Upper lobe of left lung (tissue), 6 donors: ENCODE results near the gene GUCY1A1. TPM values are rescaled to one million over a fixed set of nuclear protein-coding genes. Genes with fewer than 3 reads are reported as not detected.

Experiments used
- ATAC-seq, 2 donors: fragments of 200-7000 bp; cut with Tn5 transposase; one replicate each; pipeline ENCODE4 v1.9.1; 2022; ENCODE audit warnings: mild to moderate bottlenecking in 2 of 2, moderate library complexity in 2 of 2; ENCODE audit not compliant: low FRiP score in 2 of 2
- DNase-seq, 2 donors: peaks; one replicate each; pipeline ENCODE4 v3.0.0-alpha.2; 2019 to 2020
- H3K27ac ChIP-seq, 4 donors: fragments of 200-600 bp; sonication (generic); one replicate each; pipeline ENCODE4 v1.5.1; 2016 to 2019
- H3K27me3 ChIP-seq, 4 donors: fragments of 200-600 bp; sonication (generic); one replicate each; pipeline ENCODE4 v1.5.1; 2017 to 2019
- H3K36me3 ChIP-seq, 4 donors: fragments of 200-600 bp; sonication (generic); one replicate each; pipeline ENCODE4 v1.5.1; 2016 to 2019
- H3K4me1 ChIP-seq, 4 donors: fragments of 200-600 bp; sonication (generic); one replicate each; pipeline ENCODE4 v1.5.1; 2018 to 2019
- H3K4me3 ChIP-seq, 4 donors: fragments of 200-600 bp; sonication (generic); one replicate each; pipeline ENCODE4 v1.5.1; 2017 to 2019; ENCODE audit warnings: mild to moderate bottlenecking in 2 of 4, moderate library complexity in 1 of 4
- H3K9me3 ChIP-seq, 4 donors: fragments of 200-600 bp; sonication (generic); one replicate each; pipeline ENCODE4 v1.5.1; 2018 to 2019
- CTCF ChIP-seq, 6 experiments: fragments of 450-650 bp in 4 of 6; fragments of 200-600 bp in 2 of 6; sonication (generic) in 2 of 6; IDR thresholded peaks; one replicate each; pipeline ENCODE4 v1.5.1; 2016 to 2019; ENCODE audit warnings: antibody characterized with exemption in 6 of 6
- EP300 ChIP-seq, 4 donors: sonication (generic); formaldehyde crosslinking; IDR thresholded peaks; one replicate each; pipeline ENCODE4 v1.5.1; 2017; ENCODE audit warnings: antibody characterized with exemption in 4 of 4, control low read depth in 2 of 4
- POLR2A ChIP-seq, 4 donors: fragments of 450-650 bp; IDR thresholded peaks; one replicate each; pipeline ENCODE4 v1.5.1; 2016 to 2017; ENCODE audit warnings: antibody characterized with exemption in 4 of 4, mild to moderate bottlenecking in 2 of 4
- POLR2AphosphoS5 ChIP-seq, 2 donors: sonication (generic); formaldehyde crosslinking; IDR thresholded peaks; one replicate each; pipeline ENCODE4 v1.5.1; 2017; ENCODE audit warnings: antibody characterized with exemption in 2 of 2
- WGBS, 2 donors: methylation state at CpG; one replicate each; pipeline ENCODE4 v1.1.5; 2017 to 2018; 5-methylcytosine and 5-hydroxymethylcytosine counted together
- total RNA-seq, 6 donors: library from RNA; depleted of rRNA in 4 of 6; stranded (reverse); fragments of >200 nt in 4 of 6; gene quantifications; one replicate each; pipeline versions ENCODE4 v1.1.0 to v1.2.1, GENCODE V29; 2016 to 2021
- donor health status: DM: no; HTN: no; CAD: no; lungs with moderate emphysema.
- donor health status: DM: no; HTN: yes; CAD: no; lungs with severe emphysema.

The GUCY1A1 gene
- total RNA-seq, 6 donors from 2014 or later: 19.0 to 67.1 (median 44.2) TPM

- ATAC-seq (no peak), DNase-seq (no peak)
- H3K27me3 ChIP-seq: no peaks in the 10 kb centered on the region
- H3K36me3 ChIP-seq: no peaks in the 10 kb centered on the region
- TF ChIP-seq EP300 (IDR thresholded peaks at IDR 0.05) (no peak), POLR2A (IDR thresholded peaks at IDR 0.05) (no peak), POLR2AphosphoS5 (IDR thresholded peaks at IDR 0.05) (no peak), CTCF (IDR thresholded peaks at IDR 0.05) (no peak)
- peaks cover 12 to 33% (median 24%) of the 10 kb centered on the region in 4 donors for H3K4me1 ChIP-seq
- WGBS, 2 donors: 91 to 93% methylated on average over 2 of the region's 2 CpGs
- H3K9me3 ChIP-seq: no peaks in the 10 kb centered on the region
- H3K27ac ChIP-seq: no peak overlapping the region
- H3K4me3 ChIP-seq: no peak overlapping the region
Observed at GRCh38 chr4:155678011-155678410, 11.4 kb downstream of the GUCY1A1 start.

GRCh38 chr4:155679343-155679742 is 12.7 kb downstream of the GUCY1A1 start:
- Histone ChIP-seq H3K4me1 (peaks cover 15 to 36% (median 20%) of the 10 kb centered on the region in 4 donors), H3K9me3 (no peaks in the 10 kb centered on the region), H3K4me3 (no peak overlapping the region), H3K27me3 (no peaks in the 10 kb centered on the region), H3K27ac (peak overlapping the region in 1 of 4 donors; percentile 19), H3K36me3 (no peaks in the 10 kb centered on the region)
- whole genome bisulfite sequencing, 2 donors: 42 to 46% methylated on average over 5 of the region's 5 CpGs
- DNase-seq: peak in 1 of 2 donors; percentile 77
- TF ChIP-seq POLR2AphosphoS5 (IDR thresholded peaks at IDR 0.05) (peak in 1 of 2 donors; percentile 16), POLR2A (IDR thresholded peaks at IDR 0.05) (no peak), EP300 (IDR thresholded peaks at IDR 0.05) (no peak), CTCF (IDR thresholded peaks at IDR 0.05) (no peak)
- ATAC-seq: peak in 1 of 2 donors; percentile 27

GRCh38 chr4:155681886-155682285 is 15.2 kb downstream of the GUCY1A1 start:
- no peaks in the 10 kb centered on the region for H3K36me3 ChIP-seq
- peaks cover 7 to 17% (median 12%) of the 10 kb centered on the region in 4 donors for H3K4me1 ChIP-seq
- no peaks in the 10 kb centered on the region for H3K9me3 ChIP-seq
- DNase-seq: no peak
- ATAC-seq: no peak
- H3K4me3 ChIP-seq: no peak overlapping the region
- H3K27me3 ChIP-seq: no peaks in the 10 kb centered on the region
- WGBS, 2 donors: 46 to 59% methylated on average over 3 of the region's 3 CpGs
- peak overlapping the region in 1 of 4 donors; percentile 42 for H3K27ac ChIP-seq
- TF ChIP-seq CTCF (IDR thresholded peaks at IDR 0.05) (no peak), POLR2A (IDR thresholded peaks at IDR 0.05) (no peak), POLR2AphosphoS5 (IDR thresholded peaks at IDR 0.05) (no peak), EP300 (IDR thresholded peaks at IDR 0.05) (no peak)

- H3K4me1 ChIP-seq: peaks cover 3 to 14% (median 8%) of the 10 kb centered on the region in 4 donors
- ATAC-seq (no peak), DNase-seq (no peak)
- H3K27me3 ChIP-seq: no peaks in the 10 kb centered on the region
- peak overlapping the region in 3 of 4 donors; percentile 14 to 62 (median 19) for H3K27ac ChIP-seq
- WGBS, 2 donors: 64 to 71% methylated on average over 2 of the region's 2 CpGs
- no peak overlapping the region for H3K4me3 ChIP-seq
- no peaks in the 10 kb centered on the region for H3K36me3 ChIP-seq
- H3K9me3 ChIP-seq: no peaks in the 10 kb centered on the region
- TF ChIP-seq CTCF (IDR thresholded peaks at IDR 0.05) (no peak), POLR2A (IDR thresholded peaks at IDR 0.05) (no peak), POLR2AphosphoS5 (IDR thresholded peaks at IDR 0.05) (no peak)
Observed at GRCh38 chr4:155684423-155684822, 17.8 kb downstream of the GUCY1A1 start.

- Histone ChIP-seq H3K9me3 (no peaks in the 10 kb centered on the region), H3K27me3 (no peaks in the 10 kb centered on the region), H3K36me3 (no peaks in the 10 kb centered on the region), H3K4me3 (no peak overlapping the region), H3K4me1 (peaks cover 0 to 14% (median 8%) of the 10 kb centered on the region in 4 donors), H3K27ac (peak overlapping the region in 3 of 4 donors; percentile 14 to 62 (median 19))
- ATAC-seq (no peak), DNase-seq (no peak)
- 32 to 44% methylated on average over 1 of the region's 1 CpG for WGBS, 2 donors
- no peak for TF ChIP-seq CTCF (IDR thresholded peaks at IDR 0.05)
- no peak for TF ChIP-seq POLR2A (IDR thresholded peaks at IDR 0.05)
- no peak for TF ChIP-seq EP300 (IDR thresholded peaks at IDR 0.05)
- TF ChIP-seq POLR2AphosphoS5 (IDR thresholded peaks at IDR 0.05): no peak
Observed at GRCh38 chr4:155684892-155685541, 18.4 kb downstream of the GUCY1A1 start.
